ENCODE results near the gene SUSD6. TPM values are rescaled to one million over a fixed set of nuclear protein-coding genes. Genes with fewer than 3 reads are reported as not detected.

The SUSD6 gene
- total RNA-seq, 1 experiment from 2014 or later, result 21.5 TPM

DNA sequence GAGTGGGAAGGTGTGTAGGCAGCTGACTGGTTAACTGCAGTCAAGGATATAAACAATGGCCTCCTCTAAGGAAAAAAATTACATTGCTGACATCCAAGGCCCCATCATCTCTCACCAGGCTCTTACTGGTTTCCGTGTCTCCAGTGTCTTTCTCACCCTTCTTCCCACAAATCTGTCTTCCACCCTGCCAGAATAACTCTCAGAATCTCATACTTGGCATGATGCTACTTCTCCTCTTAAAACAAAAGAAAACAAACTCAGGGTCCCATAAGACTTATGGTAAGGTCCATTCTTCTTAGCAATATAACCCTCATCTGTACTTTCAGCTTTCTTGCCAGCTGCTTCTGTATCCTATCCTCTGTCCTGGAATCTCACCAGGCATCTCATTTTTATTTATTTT lies 68.9 kb downstream of the SUSD6 start:
- Histone ChIP-seq H3K36me3 (ENCODE audit: control insufficient read depth, insufficient read depth, low read length) (no peaks in the 10 kb centered on the region), H3K27me3 (replicated peaks; ENCODE audit: control insufficient read depth, insufficient read depth, low read length) (no peaks in the 10 kb centered on the region), H3K4me1 (no peaks in the 10 kb centered on the region), H3K9me3 (no peaks in the 10 kb centered on the region), H3K4me3 (ENCODE audit: low read depth, low read length) (no peak overlapping the region)
- Mint-ChIP-seq H3K36me3 (ENCODE audit: insufficient read depth, unreplicated experiment) (no peaks in the 10 kb centered on the region), H3K9me3 (ENCODE audit: unreplicated experiment) (no peaks in the 10 kb centered on the region), H3K4me3 (ENCODE audit: unreplicated experiment) (no peak overlapping the region), H3K27ac (ENCODE audit: unreplicated experiment) (no peak overlapping the region), H3K4me1 (ENCODE audit: low read depth, unreplicated experiment) (no peaks in the 10 kb centered on the region), H3K27me3 (ENCODE audit: insufficient read depth, unreplicated experiment) (no peaks in the 10 kb centered on the region)
- TF ChIP-seq, protein P1, sequence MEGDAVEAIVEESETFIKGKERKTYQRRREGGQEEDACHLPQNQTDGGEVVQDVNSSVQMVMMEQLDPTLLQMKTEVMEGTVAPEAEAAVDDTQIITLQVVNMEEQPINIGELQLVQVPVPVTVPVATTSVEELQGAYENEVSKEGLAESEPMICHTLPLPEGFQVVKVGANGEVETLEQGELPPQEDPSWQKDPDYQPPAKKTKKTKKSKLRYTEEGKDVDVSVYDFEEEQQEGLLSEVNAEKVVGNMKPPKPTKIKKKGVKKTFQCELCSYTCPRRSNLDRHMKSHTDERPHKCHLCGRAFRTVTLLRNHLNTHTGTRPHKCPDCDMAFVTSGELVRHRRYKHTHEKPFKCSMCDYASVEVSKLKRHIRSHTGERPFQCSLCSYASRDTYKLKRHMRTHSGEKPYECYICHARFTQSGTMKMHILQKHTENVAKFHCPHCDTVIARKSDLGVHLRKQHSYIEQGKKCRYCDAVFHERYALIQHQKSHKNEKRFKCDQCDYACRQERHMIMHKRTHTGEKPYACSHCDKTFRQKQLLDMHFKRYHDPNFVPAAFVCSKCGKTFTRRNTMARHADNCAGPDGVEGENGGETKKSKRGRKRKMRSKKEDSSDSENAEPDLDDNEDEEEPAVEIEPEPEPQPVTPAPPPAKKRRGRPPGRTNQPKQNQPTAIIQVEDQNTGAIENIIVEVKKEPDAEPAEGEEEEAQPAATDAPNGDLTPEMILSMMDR (IDR thresholded peaks at IDR 0.05; ENCODE audit: insufficient read depth in 1 of 2, low read depth in 1 of 2, low read length in 1 of 2, severe bottlenecking in 1 of 2, unreplicated experiment in 1 of 2), result no peak
- DNase-seq, result no peak
- CTCF ChIA-PET, result no interaction called here
- POLR2A ChIA-PET, result no interaction called here
- intact Hi-C loops (cut with micrococcal nuclease; ENCODE audit: unreplicated experiment), result no loop called here
- no TSS peak for BruUV-seq (replicated peaks)

DNA sequence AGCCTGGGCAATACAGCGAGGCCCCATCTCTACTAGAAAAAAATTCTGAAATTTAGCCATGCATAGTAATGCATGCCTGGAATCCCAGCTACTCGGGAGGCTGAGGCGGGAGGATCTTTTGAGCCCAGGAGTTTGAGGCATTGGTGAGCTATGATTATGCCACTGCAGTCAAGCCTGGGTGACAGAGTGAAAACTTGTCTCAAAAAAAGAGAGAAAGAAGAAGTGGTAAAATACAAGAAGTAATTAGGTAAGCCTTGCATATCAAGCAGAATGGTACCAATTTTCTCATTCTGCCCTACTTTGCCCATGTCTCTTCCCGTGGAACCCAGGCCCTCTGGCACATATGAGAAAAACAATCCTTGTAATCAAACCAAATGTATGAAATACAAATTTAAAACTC lies 70.7 kb downstream of the SUSD6 start:
- CTCF ChIA-PET, result no interaction called here
- H3K27me3 Mint-ChIP-seq (ENCODE audit: insufficient read depth, unreplicated experiment), result no peaks in the 10 kb centered on the region

DNA sequence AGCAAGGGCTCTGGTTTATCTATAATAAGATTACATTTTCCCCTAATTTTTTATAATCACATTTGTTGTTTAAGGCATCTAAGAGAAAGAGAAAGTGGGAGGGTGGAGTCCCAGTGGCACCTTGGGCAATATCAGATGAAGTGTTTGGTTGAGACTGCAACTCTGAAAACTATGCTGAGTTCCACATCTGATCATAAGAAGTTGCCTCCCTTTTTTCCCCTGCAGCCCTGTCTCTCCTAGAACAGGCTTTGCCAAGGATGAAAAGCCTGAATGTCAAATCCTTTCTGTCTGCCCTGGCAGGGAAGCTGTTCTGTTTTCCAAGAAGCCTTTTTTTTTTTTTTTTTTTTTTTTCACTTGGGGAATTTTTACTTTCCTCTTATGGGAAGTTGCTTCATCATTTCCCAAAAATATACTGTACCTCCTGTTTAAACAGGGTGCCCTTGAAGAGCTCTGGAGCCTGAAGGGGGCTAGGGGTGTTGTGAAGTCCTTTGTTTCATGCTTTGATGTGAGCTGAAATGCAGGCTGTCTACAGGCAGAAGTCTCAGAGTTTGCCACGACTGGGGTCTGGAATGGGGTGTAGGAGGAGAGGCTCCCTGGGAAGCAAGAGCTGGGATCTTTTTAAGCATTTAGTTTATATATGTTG lies 71.3 kb downstream of the SUSD6 start:
- intact Hi-C loops (cut with micrococcal nuclease; ENCODE audit: unreplicated experiment), result no loop called here
- CTCF ChIA-PET, result no interaction called here
- H3K4me1 Mint-ChIP-seq (ENCODE audit: low read depth, unreplicated experiment), result no peaks in the 10 kb centered on the region
- BruUV-seq (replicated peaks), result no TSS peak
- Histone ChIP-seq H3K9me3 (no peaks in the 10 kb centered on the region), H3K4me1 (no peaks in the 10 kb centered on the region), H3K36me3 (ENCODE audit: control insufficient read depth, insufficient read depth, low read length) (no peaks in the 10 kb centered on the region), H3K27me3 (replicated peaks; ENCODE audit: control insufficient read depth, insufficient read depth, low read length) (no peaks in the 10 kb centered on the region), H3K4me3 (ENCODE audit: low read depth, low read length) (no peak overlapping the region)
- POLR2A ChIA-PET, result no interaction called here
- TF ChIP-seq, protein P1 (IDR thresholded peaks at IDR 0.05; ENCODE audit: insufficient read depth in 1 of 2, low read depth in 1 of 2, low read length in 1 of 2, severe bottlenecking in 1 of 2, unreplicated experiment in 1 of 2), result no peak
- no peak for DNase-seq
- no peak overlapping the region for H3K4me3 Mint-ChIP-seq (ENCODE audit: unreplicated experiment)
- no peaks in the 10 kb centered on the region for H3K9me3 Mint-ChIP-seq (ENCODE audit: unreplicated experiment)
- no peaks in the 10 kb centered on the region for H3K27me3 Mint-ChIP-seq (ENCODE audit: insufficient read depth, unreplicated experiment)
- H3K27ac Mint-ChIP-seq (ENCODE audit: unreplicated experiment), result no peak overlapping the region
- no peaks in the 10 kb centered on the region for H3K36me3 Mint-ChIP-seq (ENCODE audit: insufficient read depth, unreplicated experiment)

More for the DNA sequence above, 70.7 kb downstream of the SUSD6 start:
- Histone ChIP-seq H3K36me3 (ENCODE audit: control insufficient read depth, insufficient read depth, low read length) (no peaks in the 10 kb centered on the region), H3K27me3 (replicated peaks; ENCODE audit: control insufficient read depth, insufficient read depth, low read length) (no peaks in the 10 kb centered on the region), H3K4me3 (ENCODE audit: low read depth, low read length) (no peak overlapping the region), H3K4me1 (no peaks in the 10 kb centered on the region), H3K9me3 (no peaks in the 10 kb centered on the region)
- POLR2A ChIA-PET, result no interaction called here
- BruUV-seq (replicated peaks), result no TSS peak
- DNase-seq, result no peak
- Mint-ChIP-seq H3K4me3 (ENCODE audit: unreplicated experiment) (no peak overlapping the region), H3K36me3 (ENCODE audit: insufficient read depth, unreplicated experiment) (no peaks in the 10 kb centered on the region), H3K9me3 (ENCODE audit: unreplicated experiment) (no peaks in the 10 kb centered on the region), H3K4me1 (ENCODE audit: low read depth, unreplicated experiment) (no peaks in the 10 kb centered on the region), H3K27ac (ENCODE audit: unreplicated experiment) (no peak overlapping the region)
- TF ChIP-seq, protein P1 (IDR thresholded peaks at IDR 0.05; ENCODE audit: insufficient read depth in 1 of 2, low read depth in 1 of 2, low read length in 1 of 2, severe bottlenecking in 1 of 2, unreplicated experiment in 1 of 2), result no peak
- intact Hi-C loops (cut with micrococcal nuclease; ENCODE audit: unreplicated experiment), result no loop called here

All from Caco-2 (cell line).